HCT116 (cell line): ENCODE measurements around the gene PSRC1.

Experiments
- POLR2AphosphoS5 ChIP-seq: IDR thresholded peaks from 2 replicates; pipeline ENCODE4 v1.6.1; 2011; ENCODE audit warnings: mild to moderate bottlenecking, low read depth, low read length, moderate library complexity
- SIN3A ChIP-seq: IDR thresholded peaks from 2 replicates; pipeline ENCODE4 v1.6.1; 2012; ENCODE audit warnings: low read depth
- TF ChIP-seq, protein P1 (sequence below), 3 experiments: fragments of 200-600 bp in 1 of 3; sonication (generic) in 1 of 3; IDR thresholded peaks in 2 of 3; conservative IDR thresholded peaks in 1 of 3; 2 replicates each; pipeline ENCODE4 v1.5.1; 2012 to 2017; ENCODE audit warnings: low read depth in 2 of 3, low read length in 2 of 3, antibody characterized with exemption in 1 of 3, borderline replicate concordance in 1 of 3, control low read depth in 1 of 3, mild to moderate bottlenecking in 1 of 3, mixed read lengths in 1 of 3, mixed run types in 1 of 3, moderate library complexity in 1 of 3; ENCODE audit not compliant: insufficient read depth in 1 of 3
- TF ChIP-seq, protein P2 (sequence below): IDR thresholded peaks from 2 replicates; pipeline ENCODE4 v1.6.1; 2011; ENCODE audit warnings: mild to moderate bottlenecking, low read length, moderate library complexity; ENCODE audit not compliant: insufficient replicate concordance; ENCODE audit errors: extremely low read depth

DNA sequence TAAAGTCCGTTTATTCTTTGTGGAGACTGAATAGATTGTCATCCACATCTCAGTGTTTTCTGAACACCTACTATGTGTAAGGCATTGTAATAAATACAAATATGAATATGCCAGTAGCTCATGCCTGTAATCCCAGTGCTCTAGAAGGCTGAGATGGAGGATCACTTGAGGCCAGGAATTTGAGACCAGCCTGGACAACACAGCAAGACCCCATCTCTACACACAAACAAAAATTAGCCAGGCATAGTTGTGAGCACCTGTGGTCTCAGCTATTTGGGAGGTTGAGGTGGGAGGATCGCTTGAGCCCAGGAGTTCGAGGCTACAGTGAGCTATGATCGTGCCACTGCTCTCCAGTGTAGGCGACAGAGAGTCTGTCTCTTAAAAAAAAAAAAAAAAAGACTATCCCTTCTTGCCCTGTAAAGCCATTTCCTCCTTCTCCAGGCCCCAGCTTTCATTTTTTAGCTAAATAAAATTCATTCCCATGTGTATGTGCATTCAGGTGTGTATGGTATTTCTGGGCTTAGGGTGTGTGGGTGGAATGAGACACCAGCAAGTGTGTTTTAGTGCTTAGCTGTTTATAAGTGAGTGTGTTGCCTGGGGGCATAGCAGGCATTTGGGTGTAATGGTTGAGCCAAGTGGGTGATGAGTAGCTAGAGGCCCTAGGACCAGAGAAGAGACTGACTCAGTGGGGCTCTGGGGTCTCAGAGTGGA is 25.8 kb downstream of the PSRC1 start:
- TF ChIP-seq, protein P1, sequence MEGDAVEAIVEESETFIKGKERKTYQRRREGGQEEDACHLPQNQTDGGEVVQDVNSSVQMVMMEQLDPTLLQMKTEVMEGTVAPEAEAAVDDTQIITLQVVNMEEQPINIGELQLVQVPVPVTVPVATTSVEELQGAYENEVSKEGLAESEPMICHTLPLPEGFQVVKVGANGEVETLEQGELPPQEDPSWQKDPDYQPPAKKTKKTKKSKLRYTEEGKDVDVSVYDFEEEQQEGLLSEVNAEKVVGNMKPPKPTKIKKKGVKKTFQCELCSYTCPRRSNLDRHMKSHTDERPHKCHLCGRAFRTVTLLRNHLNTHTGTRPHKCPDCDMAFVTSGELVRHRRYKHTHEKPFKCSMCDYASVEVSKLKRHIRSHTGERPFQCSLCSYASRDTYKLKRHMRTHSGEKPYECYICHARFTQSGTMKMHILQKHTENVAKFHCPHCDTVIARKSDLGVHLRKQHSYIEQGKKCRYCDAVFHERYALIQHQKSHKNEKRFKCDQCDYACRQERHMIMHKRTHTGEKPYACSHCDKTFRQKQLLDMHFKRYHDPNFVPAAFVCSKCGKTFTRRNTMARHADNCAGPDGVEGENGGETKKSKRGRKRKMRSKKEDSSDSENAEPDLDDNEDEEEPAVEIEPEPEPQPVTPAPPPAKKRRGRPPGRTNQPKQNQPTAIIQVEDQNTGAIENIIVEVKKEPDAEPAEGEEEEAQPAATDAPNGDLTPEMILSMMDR (IDR thresholded peaks at IDR 0.05 in 2 of 3, conservative IDR thresholded peaks at IDR 0.05 in 1 of 3; ENCODE audit: borderline replicate concordance in 1 of 3, insufficient read depth in 1 of 3, low read depth in 2 of 3, low read length in 2 of 3): no peak
- no peak for TF ChIP-seq SIN3A
- TF ChIP-seq POLR2AphosphoS5: no peak
- TF ChIP-seq, protein P2, sequence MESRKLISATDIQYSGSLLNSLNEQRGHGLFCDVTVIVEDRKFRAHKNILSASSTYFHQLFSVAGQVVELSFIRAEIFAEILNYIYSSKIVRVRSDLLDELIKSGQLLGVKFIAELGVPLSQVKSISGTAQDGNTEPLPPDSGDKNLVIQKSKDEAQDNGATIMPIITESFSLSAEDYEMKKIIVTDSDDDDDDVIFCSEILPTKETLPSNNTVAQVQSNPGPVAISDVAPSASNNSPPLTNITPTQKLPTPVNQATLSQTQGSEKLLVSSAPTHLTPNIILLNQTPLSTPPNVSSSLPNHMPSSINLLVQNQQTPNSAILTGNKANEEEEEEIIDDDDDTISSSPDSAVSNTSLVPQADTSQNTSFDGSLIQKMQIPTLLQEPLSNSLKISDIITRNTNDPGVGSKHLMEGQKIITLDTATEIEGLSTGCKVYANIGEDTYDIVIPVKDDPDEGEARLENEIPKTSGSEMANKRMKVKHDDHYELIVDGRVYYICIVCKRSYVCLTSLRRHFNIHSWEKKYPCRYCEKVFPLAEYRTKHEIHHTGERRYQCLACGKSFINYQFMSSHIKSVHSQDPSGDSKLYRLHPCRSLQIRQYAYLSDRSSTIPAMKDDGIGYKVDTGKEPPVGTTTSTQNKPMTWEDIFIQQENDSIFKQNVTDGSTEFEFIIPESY: no peak
